HG02884 (cell line): ENCODE results near the gene MTLN.
A peak's percentile ranks its signal among the peaks of the same experiment; 100 is the strongest.
"Not testable (repeated sequence)": the region's sequence is repeated elsewhere in the genome, so short reads cannot be mapped to it uniquely, and the experiment has no call there.

Source experiments
- ATAC-seq: cut with Tn5 transposase; IDR thresholded peaks from one replicate; pipeline ENCODE4 v1.9.1; 2021; ENCODE audit warnings: mild to moderate bottlenecking, moderate library complexity; ENCODE audit not compliant: unreplicated experiment

Gene MTLN, protein sequence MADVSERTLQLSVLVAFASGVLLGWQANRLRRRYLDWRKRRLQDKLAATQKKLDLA

DNA sequence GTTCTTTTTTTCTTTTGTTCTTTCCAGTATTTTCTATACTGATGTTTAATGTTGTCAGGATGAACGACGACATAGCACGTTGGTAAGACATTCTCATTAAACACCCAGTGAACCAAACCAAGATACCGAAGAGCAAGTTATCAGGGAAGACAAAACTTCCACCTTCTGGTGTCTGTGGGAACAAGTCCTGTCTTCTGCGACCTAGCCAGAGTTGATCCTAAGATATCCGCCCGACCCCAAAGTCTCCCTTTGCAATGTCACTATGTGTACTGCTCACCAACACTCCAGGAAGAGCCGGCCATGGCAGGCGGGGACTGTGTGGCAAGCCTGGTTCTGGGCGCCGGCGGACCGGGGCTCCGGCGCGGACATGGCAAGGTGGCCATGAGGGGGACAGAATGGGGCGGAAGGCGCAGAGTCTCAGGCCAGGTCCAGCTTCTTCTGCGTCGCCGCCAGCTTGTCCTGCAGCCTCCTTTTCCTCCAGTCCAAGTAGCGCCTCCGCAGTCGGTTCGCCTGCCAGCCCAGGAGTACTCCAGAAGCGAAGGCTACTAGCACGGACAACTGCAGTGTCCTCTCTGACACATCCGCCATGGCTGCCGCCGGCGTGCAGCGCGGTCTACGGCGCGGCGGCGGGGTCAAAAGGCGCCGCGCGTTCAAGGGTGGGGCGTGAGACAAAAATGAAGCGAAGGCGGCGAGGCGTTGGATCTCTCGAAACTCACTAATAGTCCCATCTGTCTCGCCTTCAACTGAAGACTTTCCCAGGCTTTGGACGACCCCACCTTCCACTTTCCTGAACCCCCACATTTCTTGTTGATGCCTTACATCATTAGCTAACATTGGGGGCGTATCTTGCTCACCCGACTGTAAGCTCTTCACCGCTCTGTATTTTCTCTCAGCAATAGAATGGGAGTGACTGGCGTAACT, at the start of gene MTLN:
Gene MTLN (minus strand): TSS at position 610 of the 921 bp plus-strand sequence. CDS start 22 bp downstream, at position 588.
- peak; percentile 86 for ATAC-seq

- ATAC-seq: not testable (repeated sequence)
Measured at GRCh38 chr2:110261910-110262309, 49.6 kb upstream of the MTLN start.

- not testable (repeated sequence) for ATAC-seq
Measured at GRCh38 chr2:110248081-110248795, 35.9 kb upstream of the MTLN start.

DNA sequence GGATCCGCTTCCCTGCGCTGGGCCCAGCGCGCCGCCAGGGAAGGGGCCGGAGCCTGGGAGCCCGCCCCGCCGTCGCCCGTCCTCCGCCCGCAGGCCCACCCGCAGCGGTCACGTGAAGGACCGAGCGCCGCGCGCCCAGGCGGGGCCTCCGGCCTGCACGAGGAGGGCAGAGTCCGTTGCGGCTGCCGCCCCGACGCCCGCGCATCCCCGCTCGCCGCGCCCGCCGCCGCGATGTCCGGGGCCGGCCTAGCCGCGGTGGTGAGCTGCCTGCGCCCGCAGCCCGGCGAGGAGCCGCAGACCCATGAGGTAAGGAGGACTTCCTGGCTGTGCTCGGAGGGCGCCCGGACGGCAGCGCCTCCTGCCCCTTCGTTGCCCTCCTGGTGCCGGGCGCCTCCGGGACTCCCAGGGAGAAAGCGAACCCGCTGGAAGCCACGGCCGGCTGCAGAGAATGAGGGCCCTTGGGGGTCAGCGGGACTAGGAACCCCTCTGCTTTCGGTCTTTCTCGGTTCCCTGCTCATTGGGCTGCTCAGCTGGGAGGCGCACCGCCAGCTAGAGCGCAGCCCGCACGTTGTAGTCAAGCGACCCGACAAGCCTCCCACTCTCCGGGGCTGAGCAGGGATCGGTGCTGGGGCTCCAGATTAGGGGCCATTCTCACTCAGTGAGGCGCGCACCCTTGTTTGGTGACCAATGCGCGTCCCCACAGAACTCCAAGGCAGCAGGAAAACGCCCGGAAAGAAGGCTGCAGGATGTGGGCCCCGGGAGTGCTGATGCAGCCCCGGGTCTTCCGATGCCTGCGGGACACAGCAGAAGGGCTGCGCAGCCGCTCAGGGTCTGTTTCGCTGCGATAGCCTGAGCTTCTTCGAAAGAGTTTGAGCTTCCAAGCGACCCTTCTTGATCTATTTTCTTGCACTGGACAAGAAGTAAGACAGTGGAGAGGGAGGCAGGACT, 33.4 kb upstream of the MTLN start:
- not testable (repeated sequence) for ATAC-seq

- ATAC-seq: not testable (repeated sequence)
Measured at GRCh38 chr2:110243283-110243682, 30.9 kb upstream of the MTLN start.

DNA sequence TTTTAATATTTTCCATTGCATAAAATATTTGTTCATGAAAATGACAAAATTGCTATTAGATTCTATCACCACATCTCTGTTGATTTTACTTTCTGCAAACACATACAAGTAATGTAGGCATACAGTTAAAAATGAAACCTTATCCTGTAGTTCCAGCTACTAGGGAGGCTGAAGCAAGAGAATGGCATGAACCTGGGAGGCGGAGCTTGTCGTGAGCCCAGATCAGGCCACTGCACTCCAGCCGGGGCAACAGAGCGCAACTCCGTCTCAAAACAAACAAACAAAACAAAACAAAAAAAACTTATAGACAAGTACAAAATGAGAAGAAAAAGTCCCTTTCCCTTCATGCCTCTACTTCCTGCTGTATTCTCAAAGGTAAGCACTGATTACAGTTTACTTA, 22.2 kb upstream of the MTLN start:
- not testable (repeated sequence) for ATAC-seq

GRCh38 chr2:110229886-110230285, 17.5 kb upstream of the MTLN start:
- not testable (repeated sequence) for ATAC-seq

- ATAC-seq: not testable (repeated sequence)
Measured at GRCh38 chr2:110222626-110223025, 10.3 kb upstream of the MTLN start.

DNA sequence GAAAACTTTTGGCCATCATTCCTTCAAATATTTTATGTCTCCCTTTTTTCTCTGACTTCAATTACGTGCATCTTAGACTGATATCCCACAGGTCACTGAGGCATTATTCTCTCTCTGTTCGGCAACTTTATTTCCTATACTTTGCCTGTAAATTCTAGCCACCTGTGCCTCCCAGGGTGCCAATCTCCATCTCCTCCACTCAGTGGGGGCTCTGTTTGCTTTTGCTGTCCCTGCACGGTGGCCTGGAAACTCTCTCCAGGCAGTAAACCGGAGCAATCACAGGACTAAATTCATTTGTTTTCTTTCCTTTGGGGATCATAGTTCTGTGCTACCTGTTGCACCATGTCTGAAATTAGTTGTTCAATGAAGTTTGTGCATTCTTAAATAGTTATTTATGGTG, 9.6 kb upstream of the MTLN start:
- no peak for ATAC-seq

DNA sequence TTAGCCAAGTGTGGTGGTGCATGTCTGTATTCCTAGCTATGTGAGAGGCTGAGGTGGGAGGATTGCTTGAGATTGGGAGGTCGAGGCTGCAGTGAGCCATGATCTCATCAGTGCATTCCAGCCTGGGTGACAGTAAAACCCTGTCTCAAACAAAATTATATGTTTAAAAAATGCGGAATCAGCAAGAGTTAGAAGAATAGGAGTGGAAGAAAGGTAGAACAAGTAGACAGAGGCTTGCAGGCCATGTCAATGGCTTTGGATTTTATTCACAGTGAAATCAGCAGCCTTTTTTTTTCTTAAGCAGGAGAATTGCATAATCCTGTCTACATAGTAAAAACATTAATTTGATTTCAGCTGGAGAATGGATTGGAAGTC, 7.8 kb upstream of the MTLN start:
- no peak for ATAC-seq

- no peak for ATAC-seq
Measured at GRCh38 chr2:110219496-110220189, 7.3 kb upstream of the MTLN start.

- ATAC-seq: not testable (repeated sequence)
Measured at GRCh38 chr2:110218889-110219288, 6.5 kb upstream of the MTLN start.

- ATAC-seq: no peak
Measured at GRCh38 chr2:110216803-110217202, 4.5 kb upstream of the MTLN start.

GRCh38 chr2:110216199-110216598, 3.9 kb upstream of the MTLN start:
- ATAC-seq: no peak

DNA sequence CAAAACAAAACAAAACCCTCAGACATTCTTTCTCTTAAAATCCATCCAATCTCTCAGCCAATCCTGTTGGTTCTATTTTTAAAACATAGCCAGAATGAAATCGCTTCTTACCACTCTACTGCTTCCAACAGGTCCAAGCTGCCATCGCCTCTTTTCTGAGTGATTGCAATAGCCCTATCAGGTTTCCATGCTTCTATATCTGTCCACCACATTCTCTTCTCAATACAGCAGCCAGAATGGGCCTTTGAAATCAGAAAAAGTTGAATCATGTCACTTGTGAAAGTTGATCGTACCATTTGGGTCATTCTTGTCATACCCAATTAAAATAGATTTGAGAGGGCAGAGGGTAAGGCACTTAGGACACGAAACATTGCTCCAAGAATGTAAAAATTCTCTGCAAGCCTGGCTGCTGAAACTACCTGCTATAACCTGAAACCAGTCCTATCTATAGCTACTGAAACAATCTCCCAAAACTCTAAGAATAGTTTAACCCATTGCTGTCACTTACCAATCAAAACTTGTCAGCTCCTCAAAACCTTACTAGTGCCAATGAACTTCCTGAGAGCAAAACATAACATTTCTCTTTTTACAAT, 3.3 kb upstream of the MTLN start:
- ATAC-seq: no peak

GRCh38 chr2:110215091-110215490, 2.7 kb upstream of the MTLN start:
- no peak for ATAC-seq

GRCh38 chr2:110213522-110213921, 1.2 kb upstream of the MTLN start:
- not testable (repeated sequence) for ATAC-seq

DNA sequence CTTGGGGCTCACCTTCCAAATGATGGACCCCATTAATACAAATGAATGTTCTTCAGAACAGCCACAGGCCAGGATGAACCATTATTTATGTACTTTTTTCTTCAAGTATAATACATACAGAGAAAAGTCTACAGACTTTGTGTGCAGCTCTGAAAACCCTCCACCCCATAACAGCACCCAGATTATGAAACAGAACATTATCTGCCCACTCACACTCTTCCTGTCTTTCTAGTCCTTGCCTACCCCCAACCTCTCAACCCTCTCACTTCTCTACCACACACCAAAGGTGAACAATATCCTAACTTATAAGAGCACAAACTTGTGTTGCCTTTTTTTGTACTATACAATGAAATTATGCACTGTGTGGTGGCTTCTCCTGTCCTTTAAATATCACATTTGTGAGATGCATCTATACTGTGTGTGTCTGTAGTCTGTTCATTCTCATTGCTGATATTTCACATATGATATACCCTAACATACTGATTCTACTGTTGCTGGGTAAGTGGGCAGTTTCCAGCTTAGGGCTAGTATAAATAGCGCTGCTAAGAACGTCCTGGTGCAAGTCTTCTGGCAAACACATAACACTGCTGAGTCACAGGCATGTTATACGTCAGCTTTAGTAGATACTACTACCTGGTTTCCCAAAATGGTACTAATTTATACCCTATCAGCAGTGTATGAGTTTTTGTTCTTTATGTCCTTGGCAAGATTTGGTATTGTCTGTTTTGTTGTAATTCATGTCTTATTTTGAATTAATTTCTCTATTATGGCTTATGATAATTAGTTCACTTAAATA, 6.5 kb downstream of the MTLN start:
- no peak for ATAC-seq
